GM12878 (cell line): ENCODE results near the gene C2orf92. TPM values are rescaled to one million over a fixed set of nuclear protein-coding genes. Genes with fewer than 3 reads are reported as not detected.

Experiments
- ATAC-seq: fragments of 200-7000 bp; cut with Tn5 transposase; 3 replicates; pipeline ENCODE4 v1.9.1; 2020; ENCODE audit warnings: mild to moderate bottlenecking, moderate library complexity
- BruUV-seq: library from RNA; stranded (reverse); fragments of 400-500 nt; replicated peaks from 2 replicates; lab custom pipeline; 2021; lab: Mats Ljungman, UMichigan
- CTCF ChIA-PET: fragments of 300-600 bp; sonication (Branson Sonifier 250); formaldehyde crosslinking; extraction: SDS; loops from one replicate; lab custom pipeline; 2021; ENCODE audit warnings: inconsistent platforms; lab: Yijun Ruan, JAX
- POLR2A ChIA-PET: fragments of 350-600 bp; formaldehyde crosslinking; extraction: SDS; loops from one replicate; lab custom pipeline; 2021; ENCODE audit warnings: inconsistent platforms; lab: Charles Lee
- RAD21 ChIA-PET: fragments of 300-600 bp; sonication (Branson Sonifier 250); formaldehyde crosslinking; loops from one replicate; lab custom pipeline; 2023; ENCODE audit warnings: antibody characterized with exemption; ENCODE audit not compliant: unreplicated experiment; lab: Charles Lee
- SMC1A ChIA-PET: fragments of 300-600 bp; sonication (Branson Sonifier 250); formaldehyde crosslinking; loops from one replicate; lab custom pipeline; 2023; ENCODE audit not compliant: unreplicated experiment, uncharacterized antibody; lab: Charles Lee
- DNase-seq: peaks from one replicate; pipeline ENCODE4 v3.0.0-alpha.2; 2011; ENCODE audit warnings: low read depth, low spot score
- FAIRE-seq: peaks from 3 replicates; lab custom pipeline; 2011; peaks lifted over from hg19 to GRCh38; lab: Jason Lieb, UNC
- H2AFZ ChIP-seq: 2 replicates; pipeline ENCODE4 v1.6.0; 2011; ENCODE audit warnings: low read depth, low read length, control low read depth; ENCODE audit not compliant: control insufficient read depth
- H3K27ac ChIP-seq: 2 replicates; pipeline ENCODE4 v1.5.1; 2011; ENCODE audit warnings: control low read depth; ENCODE audit not compliant: control insufficient read depth, insufficient read depth
- H3K27me3 ChIP-seq, 2 experiments: replicated peaks in 1 of 2; 2 replicates each; pipeline versions ENCODE4 v1.6.0 to v1.6.1; 2011; ENCODE audit warnings: low read length in 1 of 2; ENCODE audit not compliant: control insufficient read depth in 2 of 2, insufficient read depth in 2 of 2
- H3K36me3 ChIP-seq, 2 experiments: 2 replicates each; pipeline ENCODE4 v1.5.1; 2011; ENCODE audit warnings: low read length in 1 of 2; ENCODE audit not compliant: control insufficient read depth in 2 of 2, insufficient read depth in 2 of 2
- H3K4me1 ChIP-seq: 2 replicates; pipeline ENCODE4 v1.6.1; 2011; ENCODE audit warnings: mild to moderate bottlenecking, low read length, moderate library complexity, mixed read lengths; ENCODE audit not compliant: control insufficient read depth, insufficient read depth
- H3K4me2 ChIP-seq: 2 replicates; pipeline ENCODE4 v1.6.0; 2011; ENCODE audit warnings: control low read depth; ENCODE audit not compliant: control insufficient read depth, insufficient read depth
- H3K4me3 ChIP-seq: fragments of 200-600 bp; sonication (generic); 2 replicates; pipeline ENCODE4 v1.5.1; 2016
- H3K79me2 ChIP-seq: 2 replicates; pipeline ENCODE4 v1.6.0; 2011; ENCODE audit warnings: low read length; ENCODE audit not compliant: control insufficient read depth, insufficient read depth
- H3K9ac ChIP-seq: 2 replicates; pipeline ENCODE4 v1.8.0; 2011; ENCODE audit warnings: low read length, control low read depth, mixed read lengths; ENCODE audit not compliant: control insufficient read depth, insufficient read depth
- H3K9me3 ChIP-seq: replicated peaks from 3 replicates; pipeline ENCODE4 v1.5.1; 2011; ENCODE audit warnings: mild to moderate bottlenecking, low read length; ENCODE audit not compliant: control insufficient read depth, insufficient read depth
- H4K20me1 ChIP-seq: 2 replicates; pipeline ENCODE4 v1.6.0; 2011; ENCODE audit not compliant: control insufficient read depth, insufficient read depth
- HDAC6 ChIP-seq: fragments of 200-600 bp; sonication (generic); IDR thresholded peaks from one replicate; pipeline ENCODE4 v1.8.0; 2017; ENCODE audit warnings: antibody characterized with exemption; ENCODE audit not compliant: unreplicated experiment
- NR2C2 ChIP-seq: IDR thresholded peaks from 2 replicates; pipeline ENCODE4 v1.6.1; 2011; ENCODE audit warnings: borderline replicate concordance, low read depth; ENCODE audit not compliant: control insufficient read depth, insufficient read length
- POU2F2 ChIP-seq: IDR thresholded peaks from 3 replicates; pipeline ENCODE4 v1.6.1; 2011; ENCODE audit warnings: low read depth, mild to moderate bottlenecking, low read length, borderline replicate concordance
- SUPT20H ChIP-seq: IDR thresholded peaks from 2 replicates; pipeline ENCODE4 v1.6.1; 2011; ENCODE audit warnings: low read depth, mild to moderate bottlenecking, low read length, moderate library complexity, borderline replicate concordance; ENCODE audit not compliant: control insufficient read depth
- TARDBP ChIP-seq: IDR thresholded peaks from 2 replicates; pipeline ENCODE4 v1.6.1; 2016; ENCODE audit warnings: borderline replicate concordance
- WGBS: methylation state at CpG from one replicate; pipeline ENCODE4 v1.1.6; 2016; ENCODE audit warnings: low lambda C conversion rate; ENCODE audit not compliant: insufficient replicate concordance, insufficient coverage; ENCODE audit errors: missing lambda C conversion rate; 5-methylcytosine and 5-hydroxymethylcytosine counted together
- in situ Hi-C: fragments of 300-500 bp; cut with MboI; formaldehyde crosslinking; loops from 9 replicates; pipeline ENCODE4 v1.14.3; 2018; ENCODE audit warnings: mixed read lengths
- intact Hi-C: fragments of 100-400 bp; cut with micrococcal nuclease; formaldehyde crosslinking; loops from one replicate; pipeline ENCODE4 v1.14.2; 2022; ENCODE audit not compliant: unreplicated experiment
- polyA plus RNA-seq, 11 experiments: library from polyadenylated mRNA; depleted of rRNA in 4 of 11; unstranded in 6 of 11; stranded (reverse) in 5 of 11; fragments of >200 nt; fragmentation: Nextera tagmentation in 4 of 11; fragmentation: Illumina TruSeq in 1 of 11; extraction: Ambion mirVana in 4 of 11; extraction: Trizol in 1 of 11; gene quantifications; 1 replicate in 1 of 11; 2 replicates in 10 of 11; pipeline versions ENCODE4 v1.2.1 to v1.2.3, GENCODE V29; 2011 to 2016; ENCODE audit warnings: inconsistent platforms in 2 of 11, missing spikeins in 2 of 11, low read depth in 1 of 11
- total RNA-seq, 4 experiments: library from RNA; depleted of rRNA in 3 of 4; stranded (reverse); fragments of >200 nt in 3 of 4; fragmentation: Illumina TruSeq in 1 of 4; extraction: Trizol in 1 of 4; gene quantifications; 2 replicates each; pipeline versions ENCODE4 v1.2.1 to v1.2.3, GENCODE V29; 2013 to 2021
- TF ChIP-seq, protein P1 (sequence below): IDR thresholded peaks from 2 replicates; pipeline ENCODE4 v1.6.1; 2011; ENCODE audit warnings: borderline replicate concordance, low read depth, mild to moderate bottlenecking, moderate library complexity, low read length; ENCODE audit not compliant: insufficient read depth, poor library complexity, severe bottlenecking
- TF ChIP-seq, protein P2 (sequence below): fragments of 450-650 bp; IDR thresholded peaks from 2 replicates; pipeline ENCODE4 v1.6.1; 2017; ENCODE audit warnings: low read depth, mild to moderate bottlenecking, moderate library complexity

The C2orf92 gene
- total and polyA plus RNA-seq, 10 of the 15 experiments (the other 5 are each of a cell fraction or from before 2014, with no cell fraction given) = 0.40 to 10.1 (median 3.7) TPM

DNA sequence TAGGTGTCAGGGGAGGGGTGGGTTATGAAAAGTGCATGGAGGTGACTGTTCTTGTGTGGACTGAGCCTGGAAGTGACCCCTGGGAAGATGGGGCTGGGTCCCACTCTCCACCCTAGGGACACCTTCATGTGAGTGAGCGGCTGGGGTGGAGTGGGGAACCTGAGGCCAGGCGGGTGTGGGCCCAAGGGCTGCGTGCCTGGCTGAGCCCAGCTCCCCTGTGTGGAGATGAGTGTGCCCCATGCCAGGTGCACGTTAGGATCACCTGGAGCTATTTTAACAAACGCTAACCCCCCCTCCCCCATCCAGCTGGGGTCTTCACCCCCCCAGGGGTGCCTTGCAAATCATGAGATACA lies 70.4 kb downstream of the C2orf92 start:
- ChIA-PET CTCF (interaction anchor here (0.6 to 4.7 kb wide), 25 partner anchors 9 to 878 kb away, joined by 3 to 39 read pairs (median 4); partner anchors contain the start of gene ZAP70), POLR2A (no interaction called here), SMC1A (interaction anchor here (1.3 to 2.8 kb wide), 7 partner anchors 10 to 645 kb away, joined by 5 to 17 read pairs (median 7); no protein-coding TSS in a partner anchor), RAD21 (interaction anchor here (1.9 to 2.7 kb wide), 2 partner anchors 449 to 644 kb away, joined by 7 to 22 read pairs; no protein-coding TSS in a partner anchor)
- intact Hi-C loops (loop anchor here (1.0 to 2.0 kb wide), 2 partner anchors 529 to 645 kb away; no protein-coding TSS in a partner anchor), in situ Hi-C loops (loop anchor here (10.0 kb wide), 2 partner anchors 645 to 1675 kb away; no protein-coding TSS in a partner anchor)
- BruUV-seq = no TSS peak
- Histone ChIP-seq H3K27ac (no peak overlapping the region), H3K36me3 (no peaks in the 10 kb centered on the region), H3K9me3 (no peaks in the 10 kb centered on the region), H3K4me1 (peaks cover under 1% of the 10 kb centered on the region), H3K27me3 (no peaks in the 10 kb centered on the region), H3K9ac (no peak overlapping the region), H3K4me2 (no peak overlapping the region), H2AFZ (no peak overlapping the region), H4K20me1 (no peaks in the 10 kb centered on the region), H3K4me3 (no peak overlapping the region), H3K79me2 (no peaks in the 10 kb centered on the region)
- DNase-seq = no peak
- FAIRE-seq = no peak
- TF ChIP-seq TARDBP (no peak), NR2C2 (no peak), POU2F2 (no peak), HDAC6 (no peak), SUPT20H (no peak)
- TF ChIP-seq, protein P1, sequence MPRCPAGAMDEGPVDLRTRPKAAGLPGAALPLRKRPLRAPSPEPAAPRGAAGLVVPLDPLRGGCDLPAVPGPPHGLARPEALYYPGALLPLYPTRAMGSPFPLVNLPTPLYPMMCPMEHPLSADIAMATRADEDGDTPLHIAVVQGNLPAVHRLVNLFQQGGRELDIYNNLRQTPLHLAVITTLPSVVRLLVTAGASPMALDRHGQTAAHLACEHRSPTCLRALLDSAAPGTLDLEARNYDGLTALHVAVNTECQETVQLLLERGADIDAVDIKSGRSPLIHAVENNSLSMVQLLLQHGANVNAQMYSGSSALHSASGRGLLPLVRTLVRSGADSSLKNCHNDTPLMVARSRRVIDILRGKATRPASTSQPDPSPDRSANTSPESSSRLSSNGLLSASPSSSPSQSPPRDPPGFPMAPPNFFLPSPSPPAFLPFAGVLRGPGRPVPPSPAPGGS = no peak
- TF ChIP-seq, protein P2, sequence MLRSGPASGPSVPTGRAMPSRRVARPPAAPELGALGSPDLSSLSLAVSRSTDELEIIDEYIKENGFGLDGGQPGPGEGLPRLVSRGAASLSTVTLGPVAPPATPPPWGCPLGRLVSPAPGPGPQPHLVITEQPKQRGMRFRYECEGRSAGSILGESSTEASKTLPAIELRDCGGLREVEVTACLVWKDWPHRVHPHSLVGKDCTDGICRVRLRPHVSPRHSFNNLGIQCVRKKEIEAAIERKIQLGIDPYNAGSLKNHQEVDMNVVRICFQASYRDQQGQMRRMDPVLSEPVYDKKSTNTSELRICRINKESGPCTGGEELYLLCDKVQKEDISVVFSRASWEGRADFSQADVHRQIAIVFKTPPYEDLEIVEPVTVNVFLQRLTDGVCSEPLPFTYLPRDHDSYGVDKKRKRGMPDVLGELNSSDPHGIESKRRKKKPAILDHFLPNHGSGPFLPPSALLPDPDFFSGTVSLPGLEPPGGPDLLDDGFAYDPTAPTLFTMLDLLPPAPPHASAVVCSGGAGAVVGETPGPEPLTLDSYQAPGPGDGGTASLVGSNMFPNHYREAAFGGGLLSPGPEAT = no peak
- WGBS = 27% methylated on average over 5 of the region's 5 CpGs
- ATAC-seq = no peak
